Measurements from ENCODE around the gene EARS2.
A peak's percentile ranks its signal among the peaks of the same experiment; 100 is the strongest.
"Not testable (repeated sequence)": the region's sequence is repeated elsewhere in the genome, so short reads cannot be mapped to it uniquely, and the experiment has no call there.

EARS2 gene

DNA sequence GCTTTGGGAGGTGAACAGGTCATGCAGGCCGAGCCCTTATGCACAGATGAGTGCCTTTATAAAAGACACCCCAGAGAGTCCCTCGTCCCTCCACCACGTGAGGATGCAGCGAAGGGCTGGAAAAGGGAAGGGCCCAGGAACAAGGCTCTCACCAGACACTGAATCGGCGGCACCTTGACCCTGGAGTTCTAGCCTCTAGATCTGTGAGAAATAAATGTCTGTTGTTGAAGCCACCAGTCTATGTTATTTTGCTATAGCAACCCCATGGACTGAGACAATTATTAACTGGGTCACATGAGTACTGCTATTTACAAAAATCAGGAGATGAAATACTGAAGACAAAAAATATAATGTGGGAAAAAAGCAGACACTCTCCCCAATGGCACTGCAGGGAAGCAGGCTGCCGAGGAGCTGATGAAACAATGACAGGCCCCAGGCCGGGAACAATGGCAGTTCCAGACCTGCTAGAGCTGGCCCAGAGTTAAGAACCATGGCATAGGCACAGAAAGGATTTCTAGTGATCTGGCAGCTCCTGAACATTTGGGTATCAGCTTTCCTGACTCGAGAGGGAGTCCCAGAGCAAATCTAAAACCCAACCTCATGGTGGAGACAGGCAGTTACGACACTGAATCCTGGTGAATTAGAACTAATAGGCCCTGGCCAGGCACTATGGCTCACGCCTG lies 29.0 kb downstream of the EARS2 start:
- DNase-seq (ENCODE audit: low read depth), result no peak

DNA sequence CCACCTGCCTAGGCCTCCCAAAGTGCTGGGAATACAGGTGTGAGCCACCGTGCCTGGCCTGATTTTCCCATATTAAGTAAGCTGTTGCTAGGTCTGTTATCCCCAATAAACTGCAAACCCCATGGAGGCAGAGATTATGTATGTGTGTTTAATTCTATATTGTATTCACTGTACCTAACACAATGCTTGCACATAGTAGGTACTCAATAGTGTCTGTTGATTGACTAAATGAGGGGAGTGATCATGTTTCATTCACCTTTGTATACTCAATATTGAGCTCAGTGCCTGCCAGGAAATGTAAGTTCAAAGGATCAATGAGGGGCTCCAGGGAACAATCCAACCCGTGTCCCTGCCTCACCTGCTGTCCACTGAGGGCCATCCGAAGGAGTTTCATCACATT lies 32.3 kb downstream of the EARS2 start:
- no peak for DNase-seq (ENCODE audit: low read depth)

DNA sequence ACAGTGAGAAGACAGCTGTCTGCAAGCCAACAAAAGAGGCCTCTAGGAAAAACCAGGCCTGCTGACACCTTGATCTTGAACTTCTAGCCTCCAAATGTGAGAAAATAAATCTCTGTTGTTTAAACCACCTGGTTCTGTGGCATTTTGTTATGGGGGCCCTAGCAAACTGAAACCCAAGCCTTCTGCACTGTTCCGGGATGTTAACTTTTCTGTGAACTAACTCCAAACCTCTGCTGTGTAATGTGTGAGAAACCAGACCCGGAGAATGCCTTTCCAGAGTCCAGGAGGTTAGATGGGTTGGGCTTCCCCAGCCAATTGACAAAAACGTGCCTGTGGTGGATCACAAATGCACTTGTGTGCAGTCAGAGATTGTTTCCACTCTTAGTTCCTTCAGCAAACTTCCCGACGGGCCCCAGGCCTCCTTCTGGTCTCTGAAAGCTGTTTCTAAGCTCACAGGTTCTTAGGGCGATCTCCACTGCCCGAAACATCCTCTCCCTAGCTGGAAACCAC lies 33.2 kb downstream of the EARS2 start:
- no peak for DNase-seq (ENCODE audit: low read depth)

DNA sequence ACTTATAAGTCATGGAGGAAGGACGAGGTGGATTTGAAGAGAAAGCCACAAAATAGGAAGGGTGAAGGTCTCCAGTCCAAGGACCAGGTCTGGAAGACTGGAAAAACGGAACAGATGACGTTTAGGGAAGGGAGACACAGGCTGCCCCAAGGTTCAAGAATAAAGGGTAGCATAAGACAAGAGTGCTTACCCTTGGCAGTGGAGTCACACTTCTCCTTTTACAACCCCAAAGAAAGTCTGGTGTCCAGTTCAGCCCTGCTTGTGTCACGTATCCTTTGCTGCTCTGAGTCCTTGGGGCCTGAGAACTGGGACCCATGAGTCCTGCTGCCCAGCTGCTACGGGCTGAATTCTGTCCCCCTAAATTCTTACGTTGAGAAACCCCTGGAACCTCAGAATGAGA lies 33.8 kb downstream of the EARS2 start:
- no peak for DNase-seq (ENCODE audit: low read depth)

DNA sequence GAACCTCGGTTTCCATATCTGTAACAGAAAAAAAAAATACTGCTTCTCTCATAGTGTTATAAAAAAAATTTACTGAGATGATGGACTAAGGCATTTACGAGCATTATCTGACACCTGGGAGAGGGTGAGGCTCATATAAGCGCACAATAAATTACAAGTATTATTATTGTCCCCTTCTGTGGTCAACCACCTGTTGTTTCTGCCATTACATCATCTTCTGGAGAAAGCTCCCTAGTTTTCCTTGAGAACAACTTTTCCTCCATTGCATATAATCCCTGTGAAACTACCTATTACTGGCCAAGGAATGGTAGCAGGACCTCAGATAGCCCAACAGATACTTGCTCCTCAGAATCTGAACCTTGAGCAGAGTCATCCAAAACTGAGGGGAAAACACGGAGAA lies 35.2 kb downstream of the EARS2 start:
- no peak for DNase-seq (ENCODE audit: low read depth)

DNA sequence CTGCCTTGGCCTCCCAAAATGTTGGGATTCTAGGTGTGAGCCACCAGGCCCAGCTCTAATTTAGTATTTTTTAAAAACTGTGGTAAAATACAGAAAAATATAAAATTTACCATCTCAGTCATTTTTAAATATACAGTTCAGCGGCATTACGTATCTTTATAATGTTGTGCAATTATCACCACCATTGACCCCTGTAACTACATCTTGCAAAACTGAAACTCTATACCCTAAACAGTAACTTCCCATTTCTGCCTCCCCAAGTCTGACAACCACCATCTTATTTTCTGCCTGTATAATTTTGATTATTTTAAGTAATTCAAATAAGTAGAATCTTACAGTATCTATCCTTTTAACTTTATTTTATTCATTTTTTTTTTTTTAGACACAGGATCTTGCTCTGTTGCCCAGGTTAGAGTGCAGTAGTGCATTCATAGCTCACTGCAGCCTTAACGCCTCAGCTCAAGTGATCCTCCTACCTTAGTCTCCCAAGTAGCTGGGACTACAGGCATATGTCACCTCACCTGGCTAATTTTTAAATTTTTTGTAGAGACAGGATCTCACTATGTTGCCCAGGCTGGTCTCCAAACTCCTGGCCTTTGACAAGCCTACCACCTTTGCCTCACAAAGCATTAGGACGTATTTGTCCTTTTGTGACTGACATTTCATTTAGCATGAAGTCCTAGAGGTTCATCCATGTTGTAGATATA lies 36.0 kb downstream of the EARS2 start:
- no peak for DNase-seq (ENCODE audit: low read depth)

DNA sequence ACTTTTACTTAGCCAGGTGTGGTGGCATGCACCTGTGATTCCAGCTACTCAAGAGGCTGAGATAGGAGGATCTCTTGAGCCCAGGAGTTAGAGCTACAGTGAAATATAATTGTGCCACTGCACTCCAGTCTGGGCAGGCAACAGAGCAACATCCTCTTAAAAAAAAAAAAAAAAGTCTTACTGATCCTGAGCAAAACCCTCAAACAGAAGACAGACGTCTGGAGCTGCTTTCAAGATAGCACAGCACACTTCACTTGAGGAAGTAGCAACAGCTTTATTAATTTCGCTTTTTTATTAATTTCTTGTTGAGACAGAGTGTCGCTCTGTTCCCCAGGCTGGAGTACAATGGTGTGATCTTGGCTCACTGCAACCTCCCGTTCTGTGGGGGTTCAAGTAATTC lies 36.6 kb downstream of the EARS2 start:
- DNase-seq (ENCODE audit: low read depth), result no peak

DNA sequence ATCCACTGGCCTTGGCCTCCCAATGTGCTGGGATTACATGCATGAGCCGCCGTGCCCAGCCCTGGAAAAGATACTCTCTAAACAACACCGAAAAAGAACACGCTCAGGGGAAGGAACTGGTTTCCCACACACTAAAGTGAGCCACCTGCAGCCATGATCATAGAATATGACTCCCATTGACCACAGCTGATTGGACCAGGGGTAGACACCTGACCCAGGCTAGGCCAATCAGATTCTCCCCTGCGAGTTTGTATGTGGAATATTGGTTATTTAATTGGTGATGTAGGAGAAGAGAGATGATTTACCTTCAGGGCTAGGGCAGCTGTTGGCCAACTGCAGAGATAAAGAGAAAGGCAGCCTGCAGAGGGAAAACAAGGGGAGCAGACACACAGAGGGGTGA lies 37.9 kb downstream of the EARS2 start:
- DNase-seq (ENCODE audit: low read depth), result no peak

DNA sequence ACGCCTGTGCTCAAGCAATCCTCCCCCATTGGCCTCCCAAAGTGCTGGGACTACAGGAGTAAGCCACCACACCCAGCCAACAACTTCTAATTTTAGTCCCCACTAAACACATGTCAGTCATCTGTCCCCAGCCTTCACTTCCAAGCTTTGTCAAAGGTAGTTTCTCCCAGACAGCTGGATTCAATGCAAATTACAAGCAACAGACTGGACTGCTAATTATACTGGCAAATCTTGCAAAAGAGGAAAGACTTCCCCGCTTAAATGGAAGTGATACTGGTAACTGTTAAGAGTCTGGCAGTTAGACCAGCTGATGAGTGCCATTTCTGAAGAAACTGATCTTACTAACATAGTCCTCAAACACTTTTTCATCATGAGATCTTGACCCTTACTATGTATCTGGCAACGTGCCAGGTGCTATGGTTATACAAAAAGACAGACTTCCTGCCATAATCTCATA lies 38.7 kb downstream of the EARS2 start:
- no peak for DNase-seq (ENCODE audit: low read depth)

DNA sequence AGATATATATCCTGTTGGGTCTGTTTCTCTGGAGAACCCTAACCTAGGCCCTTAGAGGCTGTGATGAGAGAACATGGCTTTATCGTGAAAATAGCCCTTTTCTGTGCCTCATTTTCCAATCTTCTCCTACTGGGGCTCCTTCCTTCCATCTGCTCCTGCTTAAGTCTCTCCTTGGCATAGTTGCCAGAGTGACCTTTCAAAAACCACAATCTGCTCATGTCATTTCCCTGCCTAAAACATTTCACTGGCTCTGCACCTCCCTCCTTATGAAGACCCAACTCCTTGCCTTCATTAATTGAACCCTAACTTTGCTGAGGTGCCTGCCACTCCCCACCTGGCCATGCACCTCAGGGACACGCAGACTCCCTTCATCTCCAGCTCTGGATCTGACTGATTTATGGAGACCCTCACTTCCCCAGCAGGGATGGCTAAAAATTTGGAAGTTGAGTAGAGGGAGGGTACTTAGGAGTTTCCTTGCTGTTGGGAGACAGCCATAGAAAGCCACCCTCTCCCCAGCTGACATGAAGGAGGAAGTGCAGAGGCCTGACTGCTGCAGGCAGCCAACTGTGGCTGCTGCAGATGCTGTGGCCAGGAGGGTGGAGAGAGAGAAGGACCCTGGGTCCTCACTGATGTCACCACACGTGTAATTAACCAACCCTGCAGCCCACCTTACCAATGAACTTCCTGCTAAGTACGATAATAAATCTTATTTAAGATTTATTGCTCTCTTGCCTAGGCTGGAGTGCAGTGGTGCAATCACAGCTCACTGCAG lies 40.6 kb downstream of the EARS2 start:
- DNase-seq (ENCODE audit: low read depth), result no peak

DNA sequence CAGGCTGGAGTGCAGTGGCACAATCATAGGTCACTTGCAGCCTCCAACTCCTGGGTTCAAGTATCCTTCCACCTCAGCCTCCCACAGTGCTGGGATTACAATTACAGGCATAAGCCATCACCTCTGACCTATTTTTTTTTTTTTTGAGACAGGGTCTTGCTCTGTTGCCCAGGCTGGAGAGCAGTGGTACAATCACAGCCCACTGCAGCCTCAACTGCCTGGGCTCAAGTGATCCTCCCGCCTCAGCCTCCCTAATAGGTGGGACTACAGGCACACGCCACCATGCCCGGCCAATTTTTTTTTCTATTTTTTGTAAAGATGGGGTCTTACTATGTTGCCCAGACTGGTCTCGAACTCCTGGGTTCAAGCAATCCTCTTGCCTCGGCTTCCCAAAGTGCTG lies 41.3 kb downstream of the EARS2 start:
- no peak for DNase-seq (ENCODE audit: low read depth)

DNA sequence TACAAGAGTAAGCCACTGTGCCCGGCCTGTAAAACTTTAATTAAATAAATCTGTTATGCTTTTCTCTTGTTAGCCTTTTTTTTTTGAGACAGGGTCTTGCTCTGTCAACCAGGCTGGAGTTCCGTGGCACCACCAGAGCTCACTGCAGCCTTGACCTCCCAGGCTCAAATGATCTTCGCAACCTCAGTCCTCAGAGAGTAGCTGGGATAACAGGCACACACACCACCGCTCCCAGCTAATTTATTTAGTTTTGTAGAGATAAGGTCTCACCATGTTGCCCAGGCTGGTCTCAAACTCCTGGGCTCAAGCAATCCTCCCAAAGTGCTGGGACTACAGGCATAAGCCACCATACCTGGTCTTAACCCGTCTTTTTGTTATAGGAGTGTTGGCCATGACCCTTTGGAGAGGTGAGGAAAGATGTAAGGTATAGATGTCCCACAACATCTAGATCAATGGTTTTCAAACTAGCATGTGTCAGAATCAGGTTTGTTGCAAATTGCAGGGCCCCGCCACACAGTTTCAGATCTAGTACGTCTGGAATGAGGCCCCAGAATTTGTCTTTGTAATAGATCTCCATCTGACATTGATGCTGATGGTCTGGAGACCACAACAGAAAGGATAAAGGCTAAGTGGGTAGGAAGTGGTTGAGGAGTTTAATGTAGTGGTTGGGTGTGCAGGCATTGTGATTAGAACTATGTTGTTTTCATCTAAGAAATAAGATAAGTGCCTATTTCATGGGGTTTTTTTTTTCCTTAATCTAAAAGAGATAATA lies 42.6 kb downstream of the EARS2 start:
- peak; percentile 22 for DNase-seq (ENCODE audit: low read depth)

DNA sequence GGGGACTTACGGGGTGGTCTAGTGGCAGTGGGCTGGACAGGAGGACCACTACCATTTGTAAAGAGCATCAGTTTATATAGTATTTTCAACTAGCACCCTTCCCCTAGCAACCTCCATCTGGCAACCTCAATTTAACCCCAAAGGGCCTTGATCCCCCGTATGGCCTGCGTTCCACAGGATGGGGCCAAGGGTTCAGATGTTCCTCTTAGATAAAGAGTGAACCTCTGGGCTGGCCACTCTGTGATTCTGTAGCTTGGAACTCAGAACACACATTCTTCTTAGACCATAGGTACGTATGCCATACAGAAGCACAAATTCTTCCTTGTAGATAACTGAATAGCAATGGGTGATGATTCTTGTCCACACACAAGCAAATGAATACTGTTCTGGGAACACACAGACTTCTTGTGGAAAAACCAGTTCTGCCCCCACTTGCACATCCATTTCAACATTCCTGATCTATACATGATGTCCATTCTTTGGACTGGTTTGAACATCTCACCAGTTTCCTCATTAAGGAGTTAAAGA lies 44.9 kb downstream of the EARS2 start:
- DNase-seq (ENCODE audit: low read depth), result no peak

DNA sequence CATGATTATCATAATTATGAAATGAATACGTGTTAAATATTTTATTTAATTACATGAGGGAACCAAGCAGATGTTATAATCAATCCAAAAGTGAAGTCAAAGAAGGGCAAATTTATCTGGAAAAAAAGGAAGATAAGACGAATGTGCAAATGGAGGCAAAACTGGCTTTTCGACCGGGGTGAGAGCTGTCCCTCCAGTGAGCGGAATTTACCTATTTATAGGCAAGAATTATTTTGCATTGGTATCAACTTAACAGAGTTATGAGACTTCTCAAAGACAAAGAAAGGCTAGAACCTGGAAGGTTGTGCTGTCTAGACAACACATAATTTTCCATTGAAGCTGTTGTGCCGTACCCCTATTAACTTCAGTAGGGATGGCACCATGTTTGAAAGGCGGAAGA lies 45.4 kb downstream of the EARS2 start:
- no peak for DNase-seq (ENCODE audit: low read depth)

DNA sequence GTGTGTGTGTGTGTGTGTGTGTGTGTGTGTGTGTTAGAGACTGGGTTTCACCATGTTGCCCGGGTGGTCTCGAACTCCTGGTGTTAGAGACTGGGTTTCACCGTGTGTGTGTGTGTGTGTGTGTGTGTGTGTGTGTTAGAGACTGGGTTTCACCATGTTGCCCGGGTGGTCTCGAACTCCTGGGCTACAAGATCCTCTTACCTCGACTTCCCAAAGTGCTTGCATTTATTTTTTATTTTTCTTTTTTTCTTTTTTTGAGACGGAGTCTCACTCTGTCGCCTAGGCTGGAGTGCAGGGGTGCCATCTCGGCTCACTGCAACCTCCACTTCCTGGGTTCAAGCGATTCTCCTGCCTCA lies 46.3 kb downstream of the EARS2 start:
- DNase-seq (ENCODE audit: low read depth), result not testable (repeated sequence)

DNA sequence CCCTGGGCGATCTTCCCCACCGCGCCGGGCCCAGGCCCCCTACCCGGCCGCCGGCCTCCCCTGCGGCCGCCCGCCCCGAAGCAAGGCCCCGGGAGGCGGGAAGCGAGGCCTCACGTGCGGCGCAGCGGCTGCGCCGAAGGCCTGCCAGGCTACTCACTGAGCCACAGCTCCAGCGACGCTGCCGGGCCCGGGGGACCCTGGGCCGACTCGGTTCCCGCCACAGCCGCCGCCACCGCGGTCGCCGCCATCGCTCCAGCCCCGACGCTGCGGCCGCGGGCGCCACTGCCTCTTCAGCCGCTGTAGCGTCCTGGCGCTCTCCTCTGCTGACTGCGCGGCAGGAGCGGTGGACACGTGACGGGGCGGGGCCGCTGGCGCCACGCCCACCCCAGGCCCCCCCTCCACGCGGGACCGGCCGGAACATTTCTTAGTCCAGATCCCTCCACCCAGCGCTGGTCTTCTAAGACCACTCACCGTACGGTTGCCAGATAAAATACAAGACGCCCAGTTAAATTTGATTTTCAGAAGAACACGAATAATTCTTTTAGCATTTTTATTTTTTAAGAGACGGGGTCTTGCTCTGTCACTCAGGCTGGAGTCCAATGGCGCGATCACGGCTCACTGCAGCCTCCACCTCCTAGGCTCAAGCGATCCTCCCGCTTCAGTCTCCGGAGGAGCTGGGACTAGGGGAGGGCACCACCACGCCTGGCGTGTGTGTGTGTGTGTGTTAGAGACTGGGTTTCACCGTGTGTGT lies 46.8 kb downstream of the EARS2 start, which contains the start of gene GGA2:
TSS of gene GGA2 (minus strand) at position 331 of the 751 bp plus-strand sequence. CDS start at position 248, 83 bp downstream.
- peak; percentile 77 for DNase-seq (ENCODE audit: low read depth)

DNA sequence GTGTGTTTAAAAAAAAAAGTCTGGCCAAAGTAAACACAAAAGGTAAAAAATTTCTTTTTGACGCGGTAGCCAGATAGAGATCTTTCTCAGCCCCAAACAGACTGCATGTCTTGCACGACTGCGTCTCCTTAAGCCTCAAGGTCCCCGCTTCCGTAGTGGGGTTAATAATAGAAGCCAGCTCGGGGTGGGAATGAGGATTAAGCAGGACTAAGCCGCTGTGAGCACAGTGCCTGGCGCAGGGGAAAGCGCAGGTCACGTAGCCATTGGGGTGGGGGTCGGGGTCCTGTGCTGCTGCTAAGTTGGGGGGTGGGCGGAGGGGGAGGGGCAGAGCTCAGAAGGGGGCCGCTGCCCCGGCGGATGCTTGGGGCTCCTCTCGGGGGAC lies 47.4 kb downstream of the EARS2 start:
- DNase-seq (ENCODE audit: low read depth), result no peak

DNA sequence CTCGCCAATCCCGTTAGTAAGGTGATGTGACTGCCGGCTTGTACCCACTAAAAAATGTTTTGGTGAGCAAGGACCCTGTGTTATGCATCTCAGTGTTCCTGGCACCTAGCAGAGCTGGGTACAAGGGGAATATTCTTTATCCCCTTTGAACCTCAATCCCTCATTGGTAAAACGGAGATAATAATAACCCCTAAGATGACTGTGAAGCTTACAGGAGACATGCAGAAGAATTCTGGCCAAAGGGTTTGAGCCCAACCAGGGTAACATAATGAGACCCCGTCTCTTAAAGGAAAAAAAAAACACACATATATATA lies 47.8 kb downstream of the EARS2 start:
- DNase-seq (ENCODE audit: low read depth), result no peak

DNA sequence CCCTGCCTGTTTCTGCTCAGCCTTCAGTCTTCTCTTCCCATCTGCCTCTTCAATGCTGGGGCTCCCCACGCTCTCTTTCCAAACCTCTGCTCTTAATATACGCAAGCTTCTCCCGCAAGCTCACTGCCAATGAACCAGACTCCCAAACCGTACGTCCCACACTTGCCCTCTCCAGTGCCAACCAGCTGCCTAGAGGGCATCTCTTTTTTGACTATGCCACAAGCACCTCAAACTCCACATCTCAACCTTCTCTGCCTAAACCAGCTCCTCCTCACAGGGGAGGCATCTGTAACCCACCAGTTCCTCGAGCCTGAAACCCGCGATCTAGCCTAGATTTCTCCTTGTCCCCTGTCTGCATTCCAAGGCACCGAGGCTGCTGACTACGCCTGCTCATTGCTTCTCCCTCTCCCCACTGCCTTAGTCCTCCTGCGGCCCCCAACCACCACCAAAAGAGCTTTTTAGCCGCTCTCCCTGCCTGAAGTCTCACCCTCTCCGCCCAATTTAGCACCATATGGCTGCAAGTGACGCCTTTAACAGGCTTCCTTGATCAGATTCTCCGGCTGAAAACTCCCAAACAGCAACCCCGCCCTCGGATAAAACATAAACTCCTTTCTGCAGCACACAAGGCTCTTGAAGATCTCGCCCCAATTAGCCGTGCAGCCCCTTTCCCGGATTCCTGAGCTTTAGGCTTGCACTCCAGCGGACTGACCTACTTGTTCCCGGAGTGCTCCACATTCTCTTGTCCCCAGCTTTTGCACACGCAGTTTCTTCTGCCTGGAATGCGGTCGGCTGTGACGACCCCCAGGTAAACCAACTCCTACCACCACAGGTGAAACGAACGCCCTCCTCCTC lies 48.3 kb downstream of the EARS2 start:
- DNase-seq (ENCODE audit: low read depth), result no peak

DNA sequence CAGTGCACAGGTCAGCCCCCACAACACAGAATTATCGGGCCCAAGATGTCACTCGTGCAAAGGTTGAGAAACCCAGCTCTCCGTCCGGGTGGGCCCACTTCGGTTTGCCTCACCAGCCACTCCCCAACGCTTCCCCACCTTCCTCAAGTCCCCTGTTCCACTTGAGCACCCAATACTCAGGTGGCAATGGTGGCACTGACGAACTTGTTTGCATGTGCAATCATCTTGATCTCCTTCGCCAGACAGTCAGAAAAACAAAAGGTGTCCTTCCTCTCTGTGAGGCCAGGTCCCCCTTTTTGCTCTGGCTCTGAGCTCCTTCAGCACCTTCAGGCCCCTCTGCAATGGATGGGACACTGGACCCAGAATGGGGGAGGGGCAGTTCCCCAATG lies 50.5 kb downstream of the EARS2 start:
- DNase-seq (ENCODE audit: low read depth), result no peak

Measured in activated T-cell treated with anti-CD3 and anti-CD28 coated beads for 48 hours (primary cell).